NT2/D1 (cell line): ENCODE measurements around the gene SRD5A3.

ENCODE experiments used
- SUZ12 ChIP-seq: IDR thresholded peaks from 2 replicates; pipeline ENCODE4 v1.6.1; 2011; ENCODE audit not compliant: insufficient read length, insufficient read depth; ENCODE audit errors: extremely low read depth
- YY1 ChIP-seq: IDR thresholded peaks from 2 replicates; pipeline ENCODE4 v1.6.1; 2011; ENCODE audit not compliant: insufficient read length, insufficient read depth
- ZNF274 ChIP-seq: IDR thresholded peaks from 2 replicates; pipeline ENCODE4 v1.6.1; 2011; ENCODE audit warnings: mild to moderate bottlenecking, low read depth, low read length

- no peak for TF ChIP-seq YY1
- TF ChIP-seq SUZ12: no peak
- TF ChIP-seq ZNF274: no peak
Observed at GRCh38 chr4:55348466-55348865, 2.4 kb downstream of the SRD5A3 start.
